ENCODE measurements around the gene USP7. TPM values are rescaled to one million over a fixed set of nuclear protein-coding genes. Genes with fewer than 3 reads are reported as not detected.
"Not testable (repeated sequence)": the region's sequence is repeated elsewhere in the genome, so short reads cannot be mapped to it uniquely, and the experiment has no call there.

Gene USP7
- polyA plus RNA-seq, 1 donor (not counting 4 experiments of a cell fraction or from before 2014, with no cell fraction given): 63.4 TPM

GRCh38 chr16:8846401-8846932 is 117.2 kb downstream of the USP7 start:
- Histone ChIP-seq H3K9me3 (ENCODE audit: control insufficient read depth, low read depth, low read length) (no peaks in the 10 kb centered on the region), H3K27me3 (ENCODE audit: control insufficient read depth, extremely low read depth, insufficient read depth, low read length) (no peaks in the 10 kb centered on the region), H3K36me3 (ENCODE audit: control insufficient read depth in 2 of 2, extremely low read depth in 1 of 2, insufficient read depth in 2 of 2, low read length in 2 of 2) (peaks cover 13 to 36% of the 10 kb centered on the region in 2 experiments), H4K20me1 (ENCODE audit: control insufficient read depth, extremely low read depth, insufficient read depth, low read length) (peaks cover 3% of the 10 kb centered on the region), H3K4me1 (ENCODE audit: control insufficient read depth, extremely low read depth, insufficient read depth, low read length) (peaks cover 31% of the 10 kb centered on the region), H3K9ac (ENCODE audit: control insufficient read depth, extremely low read depth, insufficient read depth, low read length) (no peak overlapping the region), H3K9me1 (ENCODE audit: control insufficient read depth, extremely low read depth, insufficient read depth, low read length) (peaks cover 2% of the 10 kb centered on the region), H3K27ac (ENCODE audit: control insufficient read depth, insufficient read depth, low read length) (no peak overlapping the region), H2AFZ (ENCODE audit: control insufficient read depth, low read length) (no peak overlapping the region), H3K4me2 (ENCODE audit: control insufficient read depth, extremely low read depth, insufficient read depth, low read depth, low read length) (no peak overlapping the region), H3K79me2 (ENCODE audit: control insufficient read depth, insufficient read depth, low read length) (peaks cover 12% of the 10 kb centered on the region), H3K4me3 (ENCODE audit: control insufficient read depth in 2 of 3, extremely low read depth in 1 of 3, insufficient read depth in 2 of 3, low read depth in 1 of 3, low read length in 3 of 3) (no peak overlapping the region)
- dilution Hi-C loops (cut with MboI; ENCODE audit: extremely low pct_ligation_motif_present, low sequenced_read_pairs): no loop called here
- FAIRE-seq (no peak), DNase-seq (ENCODE audit: low read depth, low spot score) (no peak)
- TF ChIP-seq EZH2 (IDR thresholded peaks at IDR 0.05; ENCODE audit: low read length): no peak
- TF ChIP-seq CTCF (optimal IDR thresholded peaks at IDR 0.05 in 1 of 3, IDR thresholded peaks at IDR 0.05 in 1 of 3, conservative IDR thresholded peaks at IDR 0.05 in 1 of 3; ENCODE audit: extremely low read depth in 1 of 3, insufficient read depth in 2 of 3, low read length in 3 of 3): no peak

GRCh38 chr16:8845699-8846298 is 117.9 kb downstream of the USP7 start:
- Histone ChIP-seq H3K27ac (ENCODE audit: control insufficient read depth, insufficient read depth, low read length) (no peak overlapping the region), H3K9me1 (ENCODE audit: control insufficient read depth, extremely low read depth, insufficient read depth, low read length) (peaks cover 2% of the 10 kb centered on the region), H3K4me3 (ENCODE audit: control insufficient read depth in 2 of 3, extremely low read depth in 1 of 3, insufficient read depth in 2 of 3, low read depth in 1 of 3, low read length in 3 of 3) (no peak overlapping the region), H3K4me2 (ENCODE audit: control insufficient read depth, extremely low read depth, insufficient read depth, low read depth, low read length) (no peak overlapping the region), H3K79me2 (ENCODE audit: control insufficient read depth, insufficient read depth, low read length) (peaks cover 14% of the 10 kb centered on the region), H3K27me3 (ENCODE audit: control insufficient read depth, extremely low read depth, insufficient read depth, low read length) (no peaks in the 10 kb centered on the region), H3K9me3 (ENCODE audit: control insufficient read depth, low read depth, low read length) (no peaks in the 10 kb centered on the region), H3K36me3 (ENCODE audit: control insufficient read depth in 2 of 2, extremely low read depth in 1 of 2, insufficient read depth in 2 of 2, low read length in 2 of 2) (peaks cover 13 to 33% of the 10 kb centered on the region in 2 experiments), H2AFZ (ENCODE audit: control insufficient read depth, low read length) (no peak overlapping the region), H3K9ac (ENCODE audit: control insufficient read depth, extremely low read depth, insufficient read depth, low read length) (no peak overlapping the region), H4K20me1 (ENCODE audit: control insufficient read depth, extremely low read depth, insufficient read depth, low read length) (peaks cover 3% of the 10 kb centered on the region), H3K4me1 (ENCODE audit: control insufficient read depth, extremely low read depth, insufficient read depth, low read length) (peaks cover 28% of the 10 kb centered on the region)
- dilution Hi-C loops (cut with MboI; ENCODE audit: extremely low pct_ligation_motif_present, low sequenced_read_pairs): no loop called here
- no peak for DNase-seq (ENCODE audit: low read depth, low spot score)
- TF ChIP-seq CTCF (optimal IDR thresholded peaks at IDR 0.05 in 1 of 3, IDR thresholded peaks at IDR 0.05 in 1 of 3, conservative IDR thresholded peaks at IDR 0.05 in 1 of 3; ENCODE audit: extremely low read depth in 1 of 3, insufficient read depth in 2 of 3, low read length in 3 of 3): no peak
- TF ChIP-seq EZH2 (IDR thresholded peaks at IDR 0.05; ENCODE audit: low read length): no peak
- FAIRE-seq: no peak

DNA sequence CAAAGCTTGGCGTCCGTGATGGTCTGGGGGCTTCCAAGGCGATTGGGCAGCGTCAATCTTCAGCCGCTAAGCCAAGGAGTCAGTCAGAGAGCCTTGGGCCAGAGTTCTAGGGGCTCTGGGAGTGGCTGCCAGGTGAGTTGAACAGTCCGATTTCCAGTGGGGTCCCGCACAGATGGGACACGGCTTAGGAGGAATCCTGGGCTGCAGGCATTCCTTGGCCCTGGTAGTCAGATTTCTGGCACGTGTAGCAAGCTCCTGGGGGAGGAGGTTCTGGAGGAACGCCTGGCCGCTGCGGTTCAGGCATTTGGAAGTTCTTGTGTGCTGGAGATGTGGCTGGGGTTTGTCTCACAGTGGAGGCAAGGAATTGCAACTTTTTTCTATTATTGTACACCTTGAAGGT is 120.4 kb downstream of the USP7 start:
- Histone ChIP-seq H3K79me2 (ENCODE audit: control insufficient read depth, insufficient read depth, low read length) (peaks cover 22% of the 10 kb centered on the region), H3K36me3 (ENCODE audit: control insufficient read depth in 2 of 2, extremely low read depth in 1 of 2, insufficient read depth in 2 of 2, low read length in 2 of 2) (peaks cover 11 to 17% of the 10 kb centered on the region in 2 experiments)
- H2AFZ ChIP-seq (ENCODE audit: control insufficient read depth, low read length); H3K9ac ChIP-seq (ENCODE audit: control insufficient read depth, extremely low read depth, insufficient read depth, low read length); H3K9me1 ChIP-seq (ENCODE audit: control insufficient read depth, extremely low read depth, insufficient read depth, low read length); H3K4me1 ChIP-seq (ENCODE audit: control insufficient read depth, extremely low read depth, insufficient read depth, low read length); H4K20me1 ChIP-seq (ENCODE audit: control insufficient read depth, extremely low read depth, insufficient read depth, low read length); H3K9me3 ChIP-seq (ENCODE audit: control insufficient read depth, low read depth, low read length); dilution Hi-C loops (cut with MboI; ENCODE audit: extremely low pct_ligation_motif_present, low sequenced_read_pairs); FAIRE-seq; H3K27ac ChIP-seq (ENCODE audit: control insufficient read depth, insufficient read depth, low read length); H3K4me3 ChIP-seq (ENCODE audit: control insufficient read depth in 2 of 3, extremely low read depth in 1 of 3, insufficient read depth in 2 of 3, low read depth in 1 of 3, low read length in 3 of 3); DNase-seq (ENCODE audit: low read depth, low spot score); H3K4me2 ChIP-seq (ENCODE audit: control insufficient read depth, extremely low read depth, insufficient read depth, low read depth, low read length); H3K27me3 ChIP-seq (ENCODE audit: control insufficient read depth, extremely low read depth, insufficient read depth, low read length): not testable (repeated sequence)
